Measurements from ENCODE around the gene SAMD13.

SAMD13 gene

GRCh38 chr1:84311296-84311695 lies 9.8 kb downstream of the SAMD13 start:
- H3K27me3 ChIP-seq, result no peaks in the 10 kb centered on the region
- no peaks in the 10 kb centered on the region for H3K36me3 ChIP-seq
- no peak for TF ChIP-seq CTCF (IDR thresholded peaks at IDR 0.05)
- H3K4me1 ChIP-seq (ENCODE audit: control insufficient read depth in 1 of 2, insufficient read depth in 1 of 2, low read depth in 1 of 2, low read length in 1 of 2), result no peaks in the 10 kb centered on the region
- no peak overlapping the region for H3K27ac ChIP-seq
- no peak overlapping the region for H3K4me3 ChIP-seq (ENCODE audit: low read depth in 1 of 2, low read length in 1 of 2)
- no peaks in the 10 kb centered on the region for H3K9me3 ChIP-seq

DNA sequence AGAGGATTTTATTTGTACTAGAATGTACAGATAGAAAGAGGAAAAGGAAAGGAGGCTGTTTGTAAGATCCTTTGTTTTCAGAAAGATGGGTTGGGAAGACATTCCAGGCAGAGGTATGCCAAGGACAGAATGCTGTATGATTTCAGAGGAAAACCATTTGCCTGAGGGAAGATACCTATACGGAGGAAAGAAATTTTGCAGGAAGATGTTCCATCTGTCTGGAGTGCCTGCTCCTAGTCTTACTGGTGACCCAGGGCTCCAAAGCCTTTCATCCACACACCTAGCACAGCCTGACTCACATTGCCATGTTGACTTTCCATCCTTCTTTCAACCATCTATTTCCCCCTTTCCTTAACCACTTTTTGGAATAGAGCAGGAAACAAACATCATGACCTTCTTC lies 18.2 kb downstream of the SAMD13 start:
- no peak overlapping the region for H3K27ac ChIP-seq
- H3K4me1 ChIP-seq (ENCODE audit: control insufficient read depth in 1 of 2, insufficient read depth in 1 of 2, low read depth in 1 of 2, low read length in 1 of 2), result no peaks in the 10 kb centered on the region
- H3K36me3 ChIP-seq, result no peaks in the 10 kb centered on the region
- H3K4me3 ChIP-seq (ENCODE audit: low read depth in 1 of 2, low read length in 1 of 2), result no peak overlapping the region
- no peaks in the 10 kb centered on the region for H3K27me3 ChIP-seq
- TF ChIP-seq CTCF (IDR thresholded peaks at IDR 0.05), result no peak
- H3K9me3 ChIP-seq, result no peaks in the 10 kb centered on the region

DNA sequence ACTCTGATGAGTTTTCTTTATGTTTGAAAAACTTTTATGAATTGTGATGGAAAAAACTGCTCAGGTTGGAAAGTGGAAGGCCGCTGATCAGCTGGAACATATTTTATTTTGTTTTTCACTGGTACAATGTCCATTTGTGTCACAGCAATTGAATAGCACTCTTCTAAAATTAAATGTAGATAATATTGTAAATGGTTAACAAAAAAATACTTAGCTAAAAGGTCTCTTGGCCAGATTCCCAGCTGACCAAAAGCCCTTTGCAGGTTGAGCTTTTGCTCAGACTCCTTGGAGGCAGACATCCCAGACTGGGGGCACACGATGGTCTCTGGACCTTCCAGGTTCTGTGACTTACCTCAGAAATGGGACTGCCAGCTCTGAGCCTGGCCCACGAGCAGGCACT lies 26.3 kb downstream of the SAMD13 start:
- H3K4me1 ChIP-seq (ENCODE audit: control insufficient read depth in 1 of 2, insufficient read depth in 1 of 2, low read depth in 1 of 2, low read length in 1 of 2), result no peaks in the 10 kb centered on the region
- H3K27me3 ChIP-seq, result no peaks in the 10 kb centered on the region
- no peak overlapping the region for H3K4me3 ChIP-seq (ENCODE audit: low read depth in 1 of 2, low read length in 1 of 2)
- H3K27ac ChIP-seq, result no peak overlapping the region
- H3K36me3 ChIP-seq, result no peaks in the 10 kb centered on the region
- no peaks in the 10 kb centered on the region for H3K9me3 ChIP-seq
- no peak for TF ChIP-seq CTCF (IDR thresholded peaks at IDR 0.05)

- Histone ChIP-seq H3K27me3 (no peaks in the 10 kb centered on the region), H3K27ac (no peak overlapping the region), H3K4me3 (ENCODE audit: low read depth in 1 of 2, low read length in 1 of 2) (no peak overlapping the region), H3K9me3 (no peaks in the 10 kb centered on the region), H3K4me1 (ENCODE audit: control insufficient read depth in 1 of 2, insufficient read depth in 1 of 2, low read depth in 1 of 2, low read length in 1 of 2) (no peaks in the 10 kb centered on the region), H3K36me3 (no peaks in the 10 kb centered on the region)
- no peak for TF ChIP-seq CTCF (IDR thresholded peaks at IDR 0.05)
Observed at GRCh38 chr1:84330125-84330984, 28.8 kb downstream of the SAMD13 start.

GRCh38 chr1:84339503-84339902 lies 38.0 kb downstream of the SAMD13 start:
- TF ChIP-seq CTCF (IDR thresholded peaks at IDR 0.05), result no peak
- Histone ChIP-seq H3K4me1 (ENCODE audit: control insufficient read depth in 1 of 2, insufficient read depth in 1 of 2, low read depth in 1 of 2, low read length in 1 of 2) (no peaks in the 10 kb centered on the region), H3K27me3 (no peaks in the 10 kb centered on the region), H3K36me3 (no peaks in the 10 kb centered on the region), H3K9me3 (no peaks in the 10 kb centered on the region), H3K27ac (no peak overlapping the region), H3K4me3 (ENCODE audit: low read depth in 1 of 2, low read length in 1 of 2) (no peak overlapping the region)
